ENCODE measurements around the gene PDZD2.
A peak's percentile ranks its signal among the peaks of the same experiment; 100 is the strongest.

PDZD2 gene

DNA sequence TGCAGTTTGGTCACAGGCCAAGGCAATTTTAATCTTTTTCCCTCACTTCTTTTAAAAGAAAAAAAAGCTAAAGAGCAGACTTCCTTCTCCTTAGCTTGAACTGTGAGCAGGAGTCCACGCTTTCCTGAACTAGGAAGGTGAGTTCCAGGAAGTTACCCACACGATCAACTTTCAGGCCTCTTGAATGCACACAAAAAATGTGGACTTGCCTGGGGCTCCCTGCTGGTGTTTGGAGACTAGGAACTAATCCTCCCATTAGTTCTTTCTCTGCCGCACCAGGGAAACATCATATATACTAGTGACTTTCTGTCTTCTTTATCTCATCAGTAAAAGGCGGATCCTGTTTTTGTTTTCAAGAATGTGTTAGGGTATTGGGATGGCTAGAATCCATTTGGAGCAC is 295.2 kb downstream of the PDZD2 start:
- Histone ChIP-seq H2AFZ (ENCODE audit: low read length) (peak overlapping the region; percentile 15; the same call in 1 of the 2 replicates), H3K4me1 (ENCODE audit: insufficient read depth, low read length, poor library complexity, severe bottlenecking) (no peaks in the 10 kb centered on the region), H3K36me3 (ENCODE audit: insufficient read depth, low read length) (no peaks in the 10 kb centered on the region), H3K9me2 (replicated peaks; ENCODE audit: low read depth, low read length) (no peaks in the 10 kb centered on the region), H3K9me3 (ENCODE audit: insufficient read depth, low read depth, low read length) (no peaks in the 10 kb centered on the region), H3K9ac (ENCODE audit: low read depth, low read length, poor library complexity, severe bottlenecking) (no peak overlapping the region), H3K4me3 (ENCODE audit: low read length, poor library complexity, severe bottlenecking) (no peak overlapping the region), H3F3A (ENCODE audit: low read depth) (no peaks in the 10 kb centered on the region), H3K79me2 (ENCODE audit: insufficient read depth, low read length) (no peaks in the 10 kb centered on the region), H4K20me1 (ENCODE audit: insufficient read depth, low read length, poor library complexity, severe bottlenecking) (no peaks in the 10 kb centered on the region), H3K4me2 (ENCODE audit: low read depth, low read length, poor library complexity, severe bottlenecking) (no peak overlapping the region), H3K27me3 (ENCODE audit: insufficient read depth, low read length, poor library complexity, severe bottlenecking) (no peaks in the 10 kb centered on the region)
- TF ChIP-seq, protein P1, sequence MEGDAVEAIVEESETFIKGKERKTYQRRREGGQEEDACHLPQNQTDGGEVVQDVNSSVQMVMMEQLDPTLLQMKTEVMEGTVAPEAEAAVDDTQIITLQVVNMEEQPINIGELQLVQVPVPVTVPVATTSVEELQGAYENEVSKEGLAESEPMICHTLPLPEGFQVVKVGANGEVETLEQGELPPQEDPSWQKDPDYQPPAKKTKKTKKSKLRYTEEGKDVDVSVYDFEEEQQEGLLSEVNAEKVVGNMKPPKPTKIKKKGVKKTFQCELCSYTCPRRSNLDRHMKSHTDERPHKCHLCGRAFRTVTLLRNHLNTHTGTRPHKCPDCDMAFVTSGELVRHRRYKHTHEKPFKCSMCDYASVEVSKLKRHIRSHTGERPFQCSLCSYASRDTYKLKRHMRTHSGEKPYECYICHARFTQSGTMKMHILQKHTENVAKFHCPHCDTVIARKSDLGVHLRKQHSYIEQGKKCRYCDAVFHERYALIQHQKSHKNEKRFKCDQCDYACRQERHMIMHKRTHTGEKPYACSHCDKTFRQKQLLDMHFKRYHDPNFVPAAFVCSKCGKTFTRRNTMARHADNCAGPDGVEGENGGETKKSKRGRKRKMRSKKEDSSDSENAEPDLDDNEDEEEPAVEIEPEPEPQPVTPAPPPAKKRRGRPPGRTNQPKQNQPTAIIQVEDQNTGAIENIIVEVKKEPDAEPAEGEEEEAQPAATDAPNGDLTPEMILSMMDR (conservative IDR thresholded peaks at IDR 0.05; ENCODE audit: low read length), result no peak
- TF ChIP-seq EZH2phosphoT487 (IDR thresholded peaks at IDR 0.05; ENCODE audit: borderline replicate concordance), result no peak

DNA sequence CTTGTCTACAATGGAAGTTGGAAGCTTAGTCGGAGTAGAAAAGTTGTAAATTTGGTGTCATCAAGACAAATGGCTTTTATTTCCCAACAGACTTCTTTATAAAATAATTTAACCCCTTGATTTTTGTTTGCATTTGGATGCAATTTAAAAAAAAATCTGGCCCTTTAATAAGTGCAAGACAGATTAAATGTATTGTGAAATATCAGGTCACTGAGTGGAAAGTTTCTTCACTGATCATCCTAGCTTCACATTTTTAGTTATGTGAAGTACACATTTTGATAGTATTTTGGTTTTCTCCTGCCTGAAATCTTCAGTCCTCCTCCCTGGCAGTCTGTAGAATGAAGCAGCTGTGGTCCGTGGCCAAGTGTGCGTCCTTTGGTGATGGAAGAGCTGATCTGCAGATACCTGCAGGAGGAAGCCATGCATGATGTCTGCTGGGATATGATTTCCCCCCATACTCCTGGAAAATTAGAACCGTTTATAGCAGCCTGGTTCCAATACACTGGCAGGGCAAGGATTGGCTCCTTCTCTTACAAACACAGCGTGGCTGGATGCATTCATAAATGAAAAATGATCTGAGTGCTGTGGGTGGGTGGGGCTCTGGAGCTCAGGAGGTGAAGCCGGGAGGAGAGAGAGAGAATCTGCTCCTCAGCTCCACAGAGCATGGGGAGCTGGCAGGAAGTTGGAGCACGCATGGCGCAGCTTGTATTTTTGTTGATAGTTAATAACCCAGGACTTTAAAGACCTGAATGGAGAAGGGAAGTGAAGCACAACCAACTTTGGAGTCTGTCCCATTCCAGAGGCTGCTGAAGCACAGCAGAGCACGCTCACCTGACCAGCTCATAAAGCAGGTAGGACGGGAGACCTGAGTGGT is 296.8 kb downstream of the PDZD2 start:
- no peak overlapping the region for H3K4me3 ChIP-seq (ENCODE audit: low read length, poor library complexity, severe bottlenecking)
- no peaks in the 10 kb centered on the region for H3K9me2 ChIP-seq (replicated peaks; ENCODE audit: low read depth, low read length)

DNA sequence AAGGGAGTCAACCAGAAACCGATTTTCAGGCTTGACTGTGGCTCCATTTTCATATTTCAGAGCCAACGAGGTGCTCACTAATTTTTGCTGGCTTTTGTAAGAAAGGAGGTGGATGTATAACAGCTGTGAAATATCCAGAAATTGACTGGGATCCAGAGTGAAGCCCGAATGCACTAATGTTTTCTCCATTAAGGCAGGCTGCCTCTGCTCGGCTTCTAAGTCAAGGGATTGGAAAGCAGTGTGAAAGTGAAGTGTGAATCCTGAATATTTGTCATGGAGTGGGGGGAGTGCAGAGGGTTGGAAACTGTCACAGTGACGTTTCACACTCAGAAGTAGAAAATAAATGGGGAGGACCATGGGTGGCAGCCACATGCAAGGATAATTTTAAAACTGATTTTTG is 297.8 kb downstream of the PDZD2 start:
- H3K9me2 ChIP-seq (replicated peaks; ENCODE audit: low read depth, low read length), result no peaks in the 10 kb centered on the region
- H3K9ac ChIP-seq (ENCODE audit: low read depth, low read length, poor library complexity, severe bottlenecking), result no peak overlapping the region
- no peak overlapping the region for H2AFZ ChIP-seq (ENCODE audit: low read length)
- no peaks in the 10 kb centered on the region for H3F3A ChIP-seq (ENCODE audit: low read depth)
- no peaks in the 10 kb centered on the region for H3K79me2 ChIP-seq (ENCODE audit: insufficient read depth, low read length)
- H3K4me3 ChIP-seq (ENCODE audit: low read length, poor library complexity, severe bottlenecking), result no peak overlapping the region
- H3K4me2 ChIP-seq (ENCODE audit: low read depth, low read length, poor library complexity, severe bottlenecking), result no peak overlapping the region
- no peaks in the 10 kb centered on the region for H3K9me3 ChIP-seq (ENCODE audit: insufficient read depth, low read depth, low read length)
- TF ChIP-seq, protein P1 (conservative IDR thresholded peaks at IDR 0.05; ENCODE audit: low read length), result no peak
- no peak for TF ChIP-seq EZH2phosphoT487 (IDR thresholded peaks at IDR 0.05; ENCODE audit: borderline replicate concordance)
- H4K20me1 ChIP-seq (ENCODE audit: insufficient read depth, low read length, poor library complexity, severe bottlenecking), result no peaks in the 10 kb centered on the region
- H3K36me3 ChIP-seq (ENCODE audit: insufficient read depth, low read length), result no peaks in the 10 kb centered on the region
- no peaks in the 10 kb centered on the region for H3K27me3 ChIP-seq (ENCODE audit: insufficient read depth, low read length, poor library complexity, severe bottlenecking)
- H3K4me1 ChIP-seq (ENCODE audit: insufficient read depth, low read length, poor library complexity, severe bottlenecking), result no peaks in the 10 kb centered on the region

More for the DNA sequence above, 296.8 kb downstream of the PDZD2 start:
- TF ChIP-seq, protein P1 (conservative IDR thresholded peaks at IDR 0.05; ENCODE audit: low read length), result no peak
- no peak for TF ChIP-seq EZH2phosphoT487 (IDR thresholded peaks at IDR 0.05; ENCODE audit: borderline replicate concordance)
- Histone ChIP-seq H3K9me3 (ENCODE audit: insufficient read depth, low read depth, low read length) (no peaks in the 10 kb centered on the region), H3K36me3 (ENCODE audit: insufficient read depth, low read length) (no peaks in the 10 kb centered on the region), H3F3A (ENCODE audit: low read depth) (no peaks in the 10 kb centered on the region), H2AFZ (ENCODE audit: low read length) (no peak overlapping the region), H3K4me2 (ENCODE audit: low read depth, low read length, poor library complexity, severe bottlenecking) (no peak overlapping the region), H3K9ac (ENCODE audit: low read depth, low read length, poor library complexity, severe bottlenecking) (no peak overlapping the region), H3K79me2 (ENCODE audit: insufficient read depth, low read length) (no peaks in the 10 kb centered on the region), H3K27me3 (ENCODE audit: insufficient read depth, low read length, poor library complexity, severe bottlenecking) (no peaks in the 10 kb centered on the region), H4K20me1 (ENCODE audit: insufficient read depth, low read length, poor library complexity, severe bottlenecking) (no peaks in the 10 kb centered on the region), H3K4me1 (ENCODE audit: insufficient read depth, low read length, poor library complexity, severe bottlenecking) (no peaks in the 10 kb centered on the region)

Measured in Loucy (cell line).